A549 treated with CpdA at 1 μM for 4 hours (cell line): ENCODE measurements around the gene ZFAND4. TPM values are rescaled to one million over a fixed set of nuclear protein-coding genes. Genes with fewer than 3 reads are reported as not detected.

Experiments used
- total RNA-seq: library from RNA; stranded (reverse); fragments of 200-300 nt; extraction: Qiagen RNA extraction; gene quantifications from 5 replicates; pipeline ENCODE4 v1.2.3, GENCODE V29; 2022; ENCODE audit warnings: low read depth

Gene ZFAND4
- 4.1 to 6.0 TPM (median 5.6 TPM) in 5 replicates for total RNA-seq

GRCh38 chr10:45672181-45673073, at the start of gene ZFAND4:
Gene ZFAND4, minus strand, starts transcription at chr10:45672772. Its CDS starts 9,047 bp downstream, at chr10:45663725.

Other genes with a start within 250 kb of the ZFAND4 start
- gene WASHC2C, start 54.5 kb upstream of the ZFAND4 start, total RNA-seq = 16.9 to 25.4 TPM (median 18.8 TPM) in 5 replicates
- gene AGAP4, start 174.7 kb upstream of the ZFAND4 start, total RNA-seq = 5.9 to 10.4 TPM (median 6.9 TPM) in 5 replicates